ENCODE results near the gene COPS8.

COPS8 gene

GRCh38 chr2:237092920-237093781, 7.5 kb downstream of the COPS8 start:
- Histone ChIP-seq H3K36me3 (ENCODE audit: control insufficient read depth in 2 of 2, insufficient read depth in 1 of 2, low read length in 2 of 2) (peaks cover 35 to 78% of the 10 kb centered on the region in 2 experiments), H3K9me3 (ENCODE audit: control insufficient read depth, insufficient read depth, low read depth, low read length) (no peaks in the 10 kb centered on the region), H3K27ac (ENCODE audit: extremely low read depth, low read depth, low read length) (no peak overlapping the region), H3K4me3 (ENCODE audit: low read depth, low read length) (no peak overlapping the region), H3K4me1 (ENCODE audit: control insufficient read depth, insufficient read depth, low read length) (no peaks in the 10 kb centered on the region; the same call in 1 of the 2 replicates)
- TF ChIP-seq ZNF16 (tag by site-specific recombination; IDR thresholded peaks at IDR 0.05; ENCODE audit: low read depth) (no peak), PRDM10 (tag by site-specific recombination; IDR thresholded peaks at IDR 0.05) (peak; percentile 34; the same call in 1 of the 2 replicates), ZNF132 (tag by site-specific recombination; IDR thresholded peaks at IDR 0.05; ENCODE audit: borderline replicate concordance) (no peak), SP3 (tag by site-specific recombination; IDR thresholded peaks at IDR 0.05) (no peak), ZNF654 (tag by site-specific recombination; IDR thresholded peaks at IDR 0.05; ENCODE audit: low read depth) (peak; percentile 50), ZNF24 (tag by site-specific recombination; IDR thresholded peaks at IDR 0.05) (no peak), ZBTB11 (tag by site-specific recombination; conservative IDR thresholded peaks at IDR 0.05; ENCODE audit: low read depth) (no peak), EGR2 (tag by site-specific recombination; IDR thresholded peaks at IDR 0.05; ENCODE audit: low read depth) (no peak), ZNF670 (tag by site-specific recombination; IDR thresholded peaks at IDR 0.05; ENCODE audit: low read depth) (no peak), CTCF (tag by site-specific recombination; IDR thresholded peaks at IDR 0.05) (peak; percentile 38; the same call in 1 of the 2 replicates), ZBTB49 (tag by site-specific recombination; IDR thresholded peaks at IDR 0.05; ENCODE audit: low read depth) (no peak)
- CTCF ChIA-PET, result interaction anchor here (0.6 to 1.0 kb wide), 3 partner anchors 10 to 513 kb away, joined by 3 to 5 read pairs (median 4); no protein-coding TSS in a partner anchor
- POLR2A ChIA-PET, result no interaction called here
